GM21576 (cell line): ENCODE data around the gene ITIH5.

Source experiments
- ATAC-seq: cut with Tn5 transposase; IDR thresholded peaks from one replicate; pipeline ENCODE4 v1.9.1; 2021; ENCODE audit warnings: mild to moderate bottlenecking, moderate library complexity; ENCODE audit not compliant: unreplicated experiment

The ITIH5 gene

GRCh38 chr10:7525314-7526016 lies 141.3 kb downstream of the ITIH5 start:
- peak; percentile 73 for ATAC-seq

- no peak for ATAC-seq
Observed at GRCh38 chr10:7523656-7524055, 143.1 kb downstream of the ITIH5 start.

- ATAC-seq, result peak; percentile 69
Observed at GRCh38 chr10:7520507-7521485, 146.0 kb downstream of the ITIH5 start.

- ATAC-seq, result no peak
Observed at GRCh38 chr10:7519351-7519750, 147.4 kb downstream of the ITIH5 start.

- ATAC-seq, result no peak
Observed at GRCh38 chr10:7518693-7519092, 148.1 kb downstream of the ITIH5 start.

- no peak for ATAC-seq
Observed at GRCh38 chr10:7515439-7515838, 151.3 kb downstream of the ITIH5 start.

- ATAC-seq, result no peak
Observed at GRCh38 chr10:7513936-7514335, 152.8 kb downstream of the ITIH5 start.

GRCh38 chr10:7513455-7513854 lies 153.3 kb downstream of the ITIH5 start:
- no peak for ATAC-seq

- ATAC-seq, result no peak
Observed at GRCh38 chr10:7512487-7512886, 154.3 kb downstream of the ITIH5 start.

GRCh38 chr10:7511612-7512011 lies 155.2 kb downstream of the ITIH5 start:
- ATAC-seq, result no peak
